GM23338 (cell line): Measurements from ENCODE around the gene IRAK1BP1. TPM values are rescaled to one million over a fixed set of nuclear protein-coding genes. Genes with fewer than 3 reads are reported as not detected.

Experiments
- ATAC-seq: fragments of 200-7000 bp; cut with Tn5 transposase; 3 replicates; pipeline ENCODE4 v1.9.1; 2020
- DNase-seq: peaks from one replicate; pipeline ENCODE4 v3.0.0-alpha.2; 2015; ENCODE audit warnings: low spot score
- H2AFZ ChIP-seq: fragments of 200-600 bp; sonication (generic); 2 replicates; pipeline ENCODE4 v1.8.0; 2016; ENCODE audit warnings: antibody characterized with exemption, mild to moderate bottlenecking, moderate library complexity
- H3F3A ChIP-seq: fragments of 200-600 bp; sonication (generic); replicated peaks from 2 replicates; pipeline ENCODE4 v1.8.0; 2017; ENCODE audit warnings: antibody characterized with exemption, mixed run types, low read depth
- H3K27ac ChIP-seq: fragments of 200-600 bp; sonication (generic); 2 replicates; pipeline ENCODE4 v1.6.1; 2016; ENCODE audit warnings: low read depth
- H3K27me3 ChIP-seq: fragments of 200-600 bp; sonication (generic); 2 replicates; pipeline ENCODE4 v1.8.0; 2016; ENCODE audit warnings: mild to moderate bottlenecking, mixed run types, moderate library complexity; ENCODE audit not compliant: insufficient read depth
- H3K36me3 ChIP-seq: fragments of 200-600 bp; sonication (generic); 2 replicates; pipeline ENCODE4 v1.8.0; 2016; ENCODE audit warnings: mild to moderate bottlenecking; ENCODE audit not compliant: insufficient read depth
- H3K4me1 ChIP-seq: fragments of 200-600 bp; sonication (generic); 2 replicates; pipeline ENCODE4 v1.8.0; 2016; ENCODE audit warnings: mild to moderate bottlenecking, moderate library complexity; ENCODE audit not compliant: insufficient read depth
- H3K4me2 ChIP-seq: fragments of 200-600 bp; sonication (generic); 2 replicates; pipeline ENCODE4 v1.7.1; 2017; ENCODE audit warnings: mixed run types
- H3K4me3 ChIP-seq: fragments of 200-600 bp; sonication (generic); 2 replicates; pipeline ENCODE4 v1.6.1; 2016; ENCODE audit warnings: mixed run types
- H3K79me2 ChIP-seq: fragments of 200-600 bp; sonication (generic); replicated peaks from 2 replicates; pipeline ENCODE4 v1.8.0; 2017; ENCODE audit warnings: mild to moderate bottlenecking; ENCODE audit not compliant: insufficient read depth
- H3K9me2 ChIP-seq: fragments of 200-600 bp; sonication (generic); 2 replicates; pipeline ENCODE4 v1.8.0; 2017; ENCODE audit not compliant: insufficient read depth
- H4K20me1 ChIP-seq: fragments of 200-600 bp; sonication (generic); replicated peaks from 2 replicates; pipeline ENCODE4 v1.8.0; 2017; ENCODE audit warnings: mild to moderate bottlenecking; ENCODE audit not compliant: insufficient read depth
- H3K27ac Mint-ChIP-seq: 2 replicates; pipeline ENCODE4 v1.8.0; 2020; ENCODE audit warnings: inconsistent platforms, mild to moderate bottlenecking, moderate library complexity, mixed read lengths
- H3K27me3 Mint-ChIP-seq: 3 replicates; pipeline ENCODE4 v1.8.0; 2022; ENCODE audit warnings: low read depth, mild to moderate bottlenecking, moderate library complexity, mixed read lengths, inconsistent platforms; ENCODE audit not compliant: insufficient read depth, poor library complexity
- H3K36me3 Mint-ChIP-seq: 3 replicates; pipeline ENCODE4 v1.8.0; 2021; ENCODE audit warnings: low read depth, mild to moderate bottlenecking, inconsistent platforms, moderate library complexity, mixed read lengths
- H3K4me1 Mint-ChIP-seq: 3 replicates; pipeline ENCODE4 v1.8.0; 2020; ENCODE audit warnings: mild to moderate bottlenecking, inconsistent platforms, mixed read lengths
- H3K4me3 Mint-ChIP-seq: 3 replicates; pipeline ENCODE4 v1.8.0; 2021; ENCODE audit warnings: moderate library complexity, mild to moderate bottlenecking, inconsistent platforms, mixed read lengths
- H3K9me3 Mint-ChIP-seq: 3 replicates; pipeline ENCODE4 v1.8.0; 2020; ENCODE audit warnings: moderate library complexity, mild to moderate bottlenecking, inconsistent platforms, mixed read lengths
- EZH2 ChIP-seq: fragments of 200-600 bp; sonication (generic); IDR thresholded peaks from one replicate; pipeline ENCODE4 v1.8.0; 2017; ENCODE audit warnings: antibody characterized with exemption, mild to moderate bottlenecking, low read depth; ENCODE audit not compliant: unreplicated experiment
- JUNB ChIP-seq: IDR thresholded peaks from one replicate; pipeline ENCODE4 v1.6.1; 2016; ENCODE audit warnings: antibody characterized with exemption; ENCODE audit not compliant: unreplicated experiment
- NANOG ChIP-seq: IDR thresholded peaks from 2 replicates; pipeline ENCODE4 v1.6.1; 2016; ENCODE audit warnings: antibody characterized with exemption, borderline replicate concordance
- POLR2AphosphoS5 ChIP-seq: IDR thresholded peaks from 2 replicates; pipeline ENCODE4 v1.6.1; 2016; ENCODE audit warnings: antibody characterized with exemption, low read depth
- STAT1 ChIP-seq: IDR thresholded peaks from one replicate; pipeline ENCODE4 v1.6.1; 2016; ENCODE audit warnings: antibody characterized with exemption; ENCODE audit not compliant: unreplicated experiment
- ZNF331 ChIP-seq: fragments of 250-450 bp; sonication (Bioruptor Pico); IDR thresholded peaks from 2 replicates; pipeline ENCODE4 v1.5.0; 2020; ENCODE audit warnings: low read depth, mild to moderate bottlenecking, moderate library complexity
- ZNF462 ChIP-seq: fragments of 250-450 bp; sonication (Bioruptor Pico); IDR thresholded peaks from 2 replicates; pipeline ENCODE4 v1.5.0; 2020; ENCODE audit warnings: mild to moderate bottlenecking, moderate library complexity
- polyA plus RNA-seq: library from polyadenylated mRNA; unstranded; fragments of >200 nt; fragmentation: Nextera tagmentation; extraction: Ambion mirVana; gene quantifications from 2 replicates; pipeline ENCODE4 v1.2.1, GENCODE V29; 2016
- total RNA-seq: library from RNA; depleted of rRNA; stranded (reverse); fragments of >200 nt; shearing (Covaris generic); gene quantifications from 2 replicates; pipeline ENCODE4 v1.2.3, GENCODE V29; 2014

Gene IRAK1BP1
- total and polyA plus RNA-seq, 2 experiments from 2014 or later = 12.8 to 13.5 TPM

GRCh38 chr6:78850621-78851020 is 16.7 kb upstream of the IRAK1BP1 start (continued):
- no peak for TF ChIP-seq ZNF462 (CRISPR knock-in tag)

DNA sequence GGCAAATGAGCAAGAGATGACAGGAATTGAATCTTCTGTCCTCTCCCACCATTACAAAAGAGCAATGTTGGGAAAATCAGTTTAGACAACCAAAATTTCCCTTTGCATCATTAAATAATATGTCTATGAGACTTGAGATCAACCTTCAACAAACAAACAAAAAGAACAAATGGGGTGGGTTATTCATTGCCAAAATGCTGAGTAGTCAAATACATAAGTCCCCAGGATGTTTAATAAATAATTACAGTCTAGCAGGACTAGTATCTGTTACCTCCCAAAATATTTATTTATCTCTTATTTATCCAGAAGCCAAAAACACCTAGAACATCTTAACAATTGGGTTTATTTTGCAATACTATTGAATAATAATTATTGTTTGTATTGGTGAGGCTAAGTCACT is 16.2 kb upstream of the IRAK1BP1 start:
- TF ChIP-seq POLR2AphosphoS5 (no peak), ZNF331 (CRISPR knock-in tag) (no peak), NANOG (no peak), EZH2 (no peak), JUNB (no peak), STAT1 (no peak), ZNF462 (CRISPR knock-in tag) (no peak)
- Histone ChIP-seq H3F3A (no peaks in the 10 kb centered on the region), H3K4me3 (no peak overlapping the region), H3K36me3 (no peaks in the 10 kb centered on the region), H3K4me1 (no peaks in the 10 kb centered on the region), H3K9me2 (no peaks in the 10 kb centered on the region; the same call in 1 of the 2 replicates), H3K27me3 (no peaks in the 10 kb centered on the region), H3K4me2 (no peak overlapping the region), H4K20me1 (no peaks in the 10 kb centered on the region), H3K79me2 (no peaks in the 10 kb centered on the region), H2AFZ (no peak overlapping the region), H3K27ac (no peak overlapping the region)
- H3K36me3 Mint-ChIP-seq = no peaks in the 10 kb centered on the region
- H3K27me3 Mint-ChIP-seq = peaks cover 6% of the 10 kb centered on the region
- H3K4me1 Mint-ChIP-seq = peaks cover 10% of the 10 kb centered on the region
- ATAC-seq (no peak), DNase-seq (no peak)
- no peak overlapping the region for H3K27ac Mint-ChIP-seq
- peaks cover 5% of the 10 kb centered on the region; the same call in 2 of the 3 replicates for H3K9me3 Mint-ChIP-seq
- H3K4me3 Mint-ChIP-seq = no peak overlapping the region
